GM21528 (cell line): ENCODE data around the gene JPT2.

Experiments
- ATAC-seq: cut with Tn5 transposase; IDR thresholded peaks from one replicate; pipeline ENCODE4 v1.9.1; 2021; ENCODE audit warnings: mild to moderate bottlenecking, moderate library complexity; ENCODE audit not compliant: unreplicated experiment, low FRiP score

Gene JPT2

GRCh38 chr16:1651094-1651973, 26.7 kb upstream of the JPT2 start:
- ATAC-seq = no peak

DNA sequence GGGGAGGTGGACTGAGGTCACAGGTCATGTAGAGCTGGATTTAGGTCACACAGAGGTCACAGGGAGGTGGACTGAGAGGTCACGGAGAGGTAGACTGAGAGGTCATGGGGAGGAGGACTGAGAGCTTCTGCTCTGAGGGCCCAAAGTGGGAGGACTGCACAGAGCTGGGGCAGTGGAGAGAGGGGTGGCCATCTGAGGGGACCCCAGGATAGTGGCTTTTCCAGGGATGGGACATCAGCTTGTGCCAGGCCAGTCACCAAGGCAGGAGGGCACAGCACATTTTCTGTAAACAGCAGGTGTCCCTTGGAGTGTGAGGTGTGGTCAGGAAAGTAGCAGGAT, 26.1 kb upstream of the JPT2 start:
- no peak for ATAC-seq

DNA sequence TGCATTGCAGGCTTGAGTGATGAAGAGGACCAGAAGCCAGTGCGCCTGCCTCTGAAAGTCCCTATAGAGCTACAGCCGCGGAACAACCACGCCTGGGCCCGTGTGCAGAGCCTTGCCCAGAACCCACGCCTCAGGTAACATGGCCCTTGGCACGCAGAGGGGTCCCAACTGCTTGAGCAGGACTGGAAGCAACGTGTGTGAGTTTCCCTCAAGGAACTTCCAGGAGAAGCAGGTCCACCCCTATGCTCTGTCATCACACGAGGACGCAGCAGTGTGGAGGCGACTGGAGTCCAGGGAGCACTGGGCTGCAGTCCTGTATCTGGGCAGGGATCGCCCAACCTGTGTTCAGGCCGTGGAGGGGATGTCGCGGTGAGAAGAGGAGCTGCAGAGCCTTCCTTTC, 25.1 kb upstream of the JPT2 start:
- no peak for ATAC-seq

DNA sequence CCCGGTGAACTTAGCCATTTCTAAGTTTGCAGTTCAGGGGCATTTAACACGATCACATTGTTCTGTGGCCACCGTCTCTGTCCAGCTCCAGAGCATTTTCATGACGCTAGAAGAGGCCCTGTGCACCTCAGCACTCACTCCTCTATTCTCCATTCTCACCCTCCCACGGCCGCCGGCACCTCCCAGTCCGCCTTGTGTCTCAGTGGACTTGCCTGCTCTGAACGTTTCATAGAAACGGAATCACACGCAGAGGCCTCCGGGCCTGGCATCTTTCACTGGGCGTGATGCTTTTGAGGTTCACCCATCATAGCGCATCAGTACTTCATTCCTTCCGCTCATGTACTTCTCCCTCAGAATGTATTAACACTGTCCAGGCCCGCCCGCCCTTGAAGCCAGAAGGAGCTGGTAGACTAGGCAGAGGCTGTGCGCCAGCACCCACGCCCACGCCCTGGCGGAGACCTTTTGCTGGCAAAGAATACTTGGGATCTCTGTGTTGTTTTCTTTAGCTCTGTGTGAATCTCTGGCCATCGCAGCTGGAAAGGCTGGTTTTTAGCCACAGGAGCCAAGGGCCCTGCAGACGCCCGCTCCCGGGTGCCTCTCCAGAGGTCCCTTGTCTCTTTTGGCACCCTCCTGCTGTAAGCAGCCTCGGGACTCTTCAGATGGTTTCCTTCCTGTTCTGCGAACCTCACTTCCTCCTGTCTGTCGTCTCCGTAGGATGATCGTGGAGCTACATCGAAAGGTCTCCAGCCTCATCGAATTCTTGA, 23.4 kb upstream of the JPT2 start:
- no peak for ATAC-seq

DNA sequence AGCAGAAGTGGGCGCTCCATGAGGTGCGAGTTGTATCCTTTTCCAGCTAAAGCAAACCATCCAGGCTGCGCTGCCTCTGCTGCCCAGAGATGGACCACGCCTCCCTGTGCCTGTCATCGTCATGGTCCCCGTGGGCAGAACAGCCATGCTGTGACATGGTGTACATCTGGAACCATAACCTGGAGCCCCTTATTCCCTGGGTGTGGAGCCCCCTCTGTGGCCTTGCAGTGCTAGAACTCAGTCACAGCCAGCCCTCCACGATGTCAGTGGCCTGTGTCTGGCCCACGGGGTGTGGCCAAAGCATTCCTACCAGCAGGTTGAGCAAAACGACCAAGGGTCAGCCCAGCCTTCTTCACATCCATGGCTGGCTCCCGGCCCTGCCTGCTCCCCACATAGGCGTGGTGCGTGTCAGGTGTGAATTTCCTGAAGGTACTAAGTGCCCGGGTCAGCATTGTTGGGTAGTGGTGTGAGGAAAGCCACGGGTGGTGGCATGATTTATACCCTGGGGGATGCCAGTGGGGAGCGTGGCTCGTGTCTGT, 22.7 kb upstream of the JPT2 start:
- ATAC-seq = no peak

- no peak for ATAC-seq
These were observed 21.9 kb upstream of the JPT2 start for GRCh38 chr16:1655909-1656807.

- ATAC-seq = no peak
These were observed 21.1 kb upstream of the JPT2 start for GRCh38 chr16:1656808-1657617.

- ATAC-seq = no peak
These were observed 20.2 kb upstream of the JPT2 start for GRCh38 chr16:1657841-1658240.

GRCh38 chr16:1659031-1659430, 19.0 kb upstream of the JPT2 start:
- no peak for ATAC-seq

GRCh38 chr16:1661826-1662225, 16.3 kb upstream of the JPT2 start:
- ATAC-seq = no peak

DNA sequence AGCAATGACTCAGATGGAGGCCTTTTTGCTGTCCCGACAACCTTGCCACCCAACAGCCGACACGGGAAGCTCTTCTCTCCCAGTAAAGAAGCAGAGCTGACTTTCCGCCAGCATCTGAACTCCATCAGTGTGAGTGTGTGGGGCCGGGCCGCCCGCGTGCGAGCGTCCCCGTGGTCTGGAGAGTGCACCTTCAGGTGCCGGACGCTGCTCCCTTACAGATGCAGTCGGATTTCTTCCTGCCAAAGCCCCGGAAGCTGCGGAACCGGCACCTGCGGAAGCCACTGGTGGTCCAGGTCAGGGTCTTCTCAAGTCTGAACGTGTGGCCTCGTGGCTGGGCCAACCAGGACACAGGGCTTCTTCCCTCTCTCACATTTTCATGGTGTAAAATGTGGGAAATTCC, 15.5 kb upstream of the JPT2 start:
- ATAC-seq = no peak

DNA sequence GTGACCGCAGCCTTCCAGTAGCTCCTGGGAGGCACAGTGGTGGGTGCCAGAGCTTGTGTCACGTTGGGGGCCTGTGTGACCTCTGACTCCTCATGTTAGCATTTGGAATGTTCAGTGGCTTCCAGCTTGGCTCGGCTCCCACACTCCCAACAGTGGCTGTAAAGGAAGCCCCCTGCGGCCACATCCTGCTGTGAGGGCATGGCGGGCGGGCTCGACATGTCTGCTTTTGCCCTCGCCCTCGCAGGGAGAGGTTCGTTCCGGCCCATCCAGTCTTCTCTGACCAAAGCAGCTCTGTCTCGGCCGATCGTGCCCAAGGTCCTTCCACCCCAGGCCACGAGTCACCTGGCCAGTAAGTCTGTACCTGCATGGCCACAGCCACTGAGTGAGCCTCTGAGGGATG, 12.2 kb upstream of the JPT2 start:
- no peak for ATAC-seq

GRCh38 chr16:1666316-1666715, 11.8 kb upstream of the JPT2 start:
- no peak for ATAC-seq

- no peak for ATAC-seq
These were observed 10.8 kb upstream of the JPT2 start for GRCh38 chr16:1667271-1667670.

DNA sequence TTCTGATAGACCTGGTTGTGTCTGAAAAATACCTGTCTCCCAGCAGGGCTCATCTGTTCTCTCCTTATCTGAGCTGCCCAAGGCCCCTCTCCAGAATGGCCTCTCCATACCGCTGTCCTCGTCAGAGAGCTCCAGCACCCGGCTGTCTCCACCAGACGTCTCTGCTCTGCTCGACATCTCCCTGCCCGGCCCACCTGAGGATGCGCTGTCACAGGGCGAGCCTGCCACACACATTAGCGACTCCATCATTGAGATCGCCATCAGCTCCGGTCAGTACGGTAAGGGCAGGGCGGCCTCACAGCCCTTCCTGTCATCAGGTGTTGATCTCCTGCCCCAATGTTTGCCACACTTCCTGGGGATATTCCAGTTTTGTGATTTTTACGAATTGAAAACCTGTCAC, 10.2 kb upstream of the JPT2 start:
- no peak for ATAC-seq

DNA sequence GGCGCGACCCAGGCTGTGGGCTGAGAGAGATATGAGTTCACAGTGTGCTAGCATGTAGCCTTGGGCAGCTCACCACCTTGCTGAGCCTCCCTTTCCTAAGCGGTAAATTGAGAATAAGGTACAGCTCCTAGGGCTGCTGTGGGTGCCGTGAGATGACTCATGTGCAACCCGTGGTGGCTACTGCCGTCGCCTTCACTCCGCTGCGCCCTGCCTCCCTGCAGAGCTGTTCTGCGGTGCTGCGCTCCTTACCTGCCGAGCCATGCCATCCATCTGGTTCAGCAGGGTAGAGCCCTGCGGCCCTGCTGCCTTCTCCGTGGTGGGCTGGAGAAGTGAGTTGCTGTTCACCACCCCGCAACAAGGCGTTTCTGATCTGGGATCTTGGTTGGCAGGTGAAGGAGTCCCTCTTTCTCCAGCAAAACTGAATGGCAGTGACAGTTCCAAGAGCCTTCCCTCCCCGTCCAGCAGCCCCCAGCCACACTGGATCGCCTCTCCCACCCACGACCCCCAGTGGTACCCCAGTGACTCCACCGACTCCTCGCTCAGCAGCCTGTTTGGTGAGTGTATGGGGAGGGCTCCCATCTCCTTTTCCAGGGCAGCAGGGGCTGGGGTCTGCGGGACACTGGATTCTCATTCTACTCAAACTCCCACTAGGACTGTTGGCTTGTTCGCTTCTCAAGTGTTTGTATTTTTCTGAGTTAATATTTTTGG, 9.3 kb upstream of the JPT2 start:
- no peak for ATAC-seq

GRCh38 chr16:1669698-1670097, 8.4 kb upstream of the JPT2 start:
- ATAC-seq = no peak

DNA sequence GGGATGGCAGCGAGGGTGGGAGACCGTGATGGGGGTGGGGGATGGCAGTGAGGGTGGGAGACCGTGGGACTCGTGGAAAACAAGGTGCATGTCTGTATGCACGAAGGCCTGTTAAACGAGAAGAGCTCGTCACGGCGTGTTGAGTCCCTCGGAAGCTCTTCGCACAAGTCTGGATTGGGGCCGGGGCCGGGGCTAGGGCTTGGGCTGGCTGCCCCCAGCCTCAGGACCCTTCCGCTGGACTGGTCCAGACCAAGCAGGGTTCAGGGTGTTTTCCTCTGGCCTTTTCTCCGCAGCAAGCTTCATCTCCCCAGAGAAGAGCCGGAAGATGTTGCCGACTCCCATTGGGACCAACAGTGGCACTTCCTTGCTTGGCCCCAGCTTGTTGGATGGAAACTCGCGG, 7.7 kb upstream of the JPT2 start:
- no peak for ATAC-seq

GRCh38 chr16:1670866-1671265, 7.2 kb upstream of the JPT2 start:
- no peak for ATAC-seq
